ENCODE results near the gene INTS12. TPM values are rescaled to one million over a fixed set of nuclear protein-coding genes. Genes with fewer than 3 reads are reported as not detected.

The INTS12 gene
- total and polyA plus RNA-seq, 2 experiments from 2014 or later, result 12.6 to 15.3 TPM

GRCh38 chr4:105637408-105638176 lies 70.9 kb downstream of the INTS12 start:
- no peaks in the 10 kb centered on the region; the same call in 1 of the 2 replicates for H3K9me2 ChIP-seq (ENCODE audit: insufficient read depth)
- H3K79me2 ChIP-seq (replicated peaks; ENCODE audit: insufficient read depth), result no peaks in the 10 kb centered on the region
- DNase-seq (ENCODE audit: low spot score) (no peak), ATAC-seq (peak; percentile 75)
- H4K20me1 ChIP-seq (replicated peaks; ENCODE audit: insufficient read depth), result no peaks in the 10 kb centered on the region
- no peaks in the 10 kb centered on the region; the same call in 1 of the 2 replicates for H3K4me1 ChIP-seq (ENCODE audit: insufficient read depth)
- H3K4me2 ChIP-seq, result peak overlapping the region; percentile 34; the same call in 1 of the 2 replicates
- Mint-ChIP-seq H3K27ac (no peak overlapping the region), H3K27me3 (ENCODE audit: insufficient read depth, low read depth, poor library complexity) (no peaks in the 10 kb centered on the region), H3K4me3 (no peak overlapping the region), H3K9me3 (no peaks in the 10 kb centered on the region), H3K4me1 (peaks cover 12% of the 10 kb centered on the region), H3K36me3 (ENCODE audit: low read depth) (no peaks in the 10 kb centered on the region)
- H3K27me3 ChIP-seq (ENCODE audit: insufficient read depth), result no peaks in the 10 kb centered on the region
- no peak overlapping the region for H2AFZ ChIP-seq
- H3K4me3 ChIP-seq, result no peak overlapping the region
- no peaks in the 10 kb centered on the region for H3F3A ChIP-seq (replicated peaks; ENCODE audit: low read depth)
- TF ChIP-seq EZH2phosphoT487 (IDR thresholded peaks at IDR 0.05; ENCODE audit: unreplicated experiment) (no peak), POLR2AphosphoS5 (IDR thresholded peaks at IDR 0.05; ENCODE audit: low read depth) (no peak), JUNB (IDR thresholded peaks at IDR 0.05; ENCODE audit: unreplicated experiment) (no peak), CREB1 (CRISPR knock-in tag; IDR thresholded peaks at IDR 0.05; ENCODE audit: low read depth) (no peak)
- no peaks in the 10 kb centered on the region for H3K36me3 ChIP-seq (ENCODE audit: insufficient read depth)
- no peak overlapping the region for H3K27ac ChIP-seq (ENCODE audit: low read depth)

- H3K36me3 ChIP-seq (ENCODE audit: insufficient read depth), result no peaks in the 10 kb centered on the region
- no peaks in the 10 kb centered on the region for H3K79me2 ChIP-seq (replicated peaks; ENCODE audit: insufficient read depth)
- H3K4me1 ChIP-seq (ENCODE audit: insufficient read depth), result no peaks in the 10 kb centered on the region; the same call in 1 of the 2 replicates
- no peak overlapping the region for H2AFZ ChIP-seq
- no peak overlapping the region for H3K4me3 Mint-ChIP-seq
- DNase-seq (ENCODE audit: low spot score) (no peak), ATAC-seq (no peak)
- H3K27me3 Mint-ChIP-seq (ENCODE audit: insufficient read depth, low read depth, poor library complexity), result peaks cover 2% of the 10 kb centered on the region
- no peaks in the 10 kb centered on the region for H3K9me2 ChIP-seq (ENCODE audit: insufficient read depth)
- no peaks in the 10 kb centered on the region for H3K9me3 Mint-ChIP-seq
- H3K4me3 ChIP-seq, result no peak overlapping the region
- H3K27ac Mint-ChIP-seq, result no peak overlapping the region
- peaks cover 19% of the 10 kb centered on the region for H3K4me1 Mint-ChIP-seq
- no peak overlapping the region for H3K27ac ChIP-seq (ENCODE audit: low read depth)
- H3K36me3 Mint-ChIP-seq (ENCODE audit: low read depth), result no peaks in the 10 kb centered on the region
- no peaks in the 10 kb centered on the region for H3K27me3 ChIP-seq (ENCODE audit: insufficient read depth)
- H4K20me1 ChIP-seq (replicated peaks; ENCODE audit: insufficient read depth), result no peaks in the 10 kb centered on the region
- no peak overlapping the region for H3K4me2 ChIP-seq
- H3F3A ChIP-seq (replicated peaks; ENCODE audit: low read depth), result no peaks in the 10 kb centered on the region
- no peak for TF ChIP-seq POLR2AphosphoS5 (IDR thresholded peaks at IDR 0.05; ENCODE audit: low read depth)
- TF ChIP-seq REST (IDR thresholded peaks at IDR 0.05; ENCODE audit: unreplicated experiment), result no peak
- no peak for TF ChIP-seq ZNF114 (CRISPR knock-in tag; IDR thresholded peaks at IDR 0.05)
- TF ChIP-seq EZH2phosphoT487 (IDR thresholded peaks at IDR 0.05; ENCODE audit: unreplicated experiment), result no peak
- TF ChIP-seq ETS1 (IDR thresholded peaks at IDR 0.05), result no peak
- TF ChIP-seq NANOG (IDR thresholded peaks at IDR 0.05; ENCODE audit: borderline replicate concordance), result no peak
- TF ChIP-seq ZNF331 (CRISPR knock-in tag; IDR thresholded peaks at IDR 0.05; ENCODE audit: low read depth), result no peak
- no peak for TF ChIP-seq CTCF (conservative IDR thresholded peaks at IDR 0.05; ENCODE audit: low read depth in 2 of 2)
Observed at GRCh38 chr4:105634402-105635080, 73.9 kb downstream of the INTS12 start.

All from GM23338 (cell line).